NCI-H446 treated with DMSO at 0.1 percent for 48 hours (cell line): ENCODE results near the gene MS4A15.

Source experiments
- DNase-seq: peaks from one replicate; lab custom pipeline; 2025; lab: John Stamatoyannopoulos, UW

MS4A15 gene

GRCh38 chr11:60777572-60777971, 20.9 kb downstream of the MS4A15 start:
- no peak for DNase-seq

- DNase-seq = no peak
Measured at GRCh38 chr11:60780065-60780464, 23.4 kb downstream of the MS4A15 start.

- DNase-seq = no peak
Measured at GRCh38 chr11:60780774-60781173, 24.1 kb downstream of the MS4A15 start.

GRCh38 chr11:60781286-60781980, 24.8 kb downstream of the MS4A15 start:
- DNase-seq = no peak

- no peak for DNase-seq
Measured at GRCh38 chr11:60781981-60782316, 25.3 kb downstream of the MS4A15 start.

- DNase-seq = no peak
Measured at GRCh38 chr11:60782393-60783140, 25.9 kb downstream of the MS4A15 start.

GRCh38 chr11:60783141-60783484, 26.4 kb downstream of the MS4A15 start:
- no peak for DNase-seq

- no peak for DNase-seq
Measured at GRCh38 chr11:60783911-60784310, 27.2 kb downstream of the MS4A15 start.

- no peak for DNase-seq
Measured at GRCh38 chr11:60785136-60785535, 28.5 kb downstream of the MS4A15 start, which contains the start of gene MS4A10. MS4A10 (plus strand) TSS chr11:60785333; CDS start chr11:60790336, 5,003 bp downstream.

- DNase-seq = no peak
Measured at GRCh38 chr11:60785806-60786361, 29.2 kb downstream of the MS4A15 start.

- peak; percentile 14 for DNase-seq
Measured at GRCh38 chr11:60786811-60787567, 30.3 kb downstream of the MS4A15 start.

- DNase-seq = peak; percentile 82
Measured at GRCh38 chr11:60788401-60789125, 31.9 kb downstream of the MS4A15 start.

- no peak for DNase-seq
Measured at GRCh38 chr11:60790726-60791125, 34.1 kb downstream of the MS4A15 start.

GRCh38 chr11:60791153-60791933, 34.7 kb downstream of the MS4A15 start:
- no peak for DNase-seq

- no peak for DNase-seq
Measured at GRCh38 chr11:60792521-60792920, 35.9 kb downstream of the MS4A15 start.

GRCh38 chr11:60795291-60795690, 38.6 kb downstream of the MS4A15 start:
- no peak for DNase-seq

GRCh38 chr11:60797846-60798630, 41.4 kb downstream of the MS4A15 start:
- no peak for DNase-seq

- no peak for DNase-seq
Measured at GRCh38 chr11:60798631-60799030, 42.0 kb downstream of the MS4A15 start.

GRCh38 chr11:60801194-60801593, 44.5 kb downstream of the MS4A15 start:
- no peak for DNase-seq

GRCh38 chr11:60803273-60803936, 46.7 kb downstream of the MS4A15 start:
- DNase-seq = no peak
